GM18507 (cell line): ENCODE results near the gene ARHGAP28.

ENCODE experiments used
- DNase-seq: peaks from one replicate; pipeline ENCODE4 v3.0.0; 2011; ENCODE audit warnings: low read depth; ENCODE audit not compliant: insufficient read length; ENCODE audit errors: extremely low spot score
- FAIRE-seq: peaks from 2 replicates; lab custom pipeline; 2011; peaks lifted over from hg19 to GRCh38; lab: Jason Lieb, UNC

Gene ARHGAP28, protein sequence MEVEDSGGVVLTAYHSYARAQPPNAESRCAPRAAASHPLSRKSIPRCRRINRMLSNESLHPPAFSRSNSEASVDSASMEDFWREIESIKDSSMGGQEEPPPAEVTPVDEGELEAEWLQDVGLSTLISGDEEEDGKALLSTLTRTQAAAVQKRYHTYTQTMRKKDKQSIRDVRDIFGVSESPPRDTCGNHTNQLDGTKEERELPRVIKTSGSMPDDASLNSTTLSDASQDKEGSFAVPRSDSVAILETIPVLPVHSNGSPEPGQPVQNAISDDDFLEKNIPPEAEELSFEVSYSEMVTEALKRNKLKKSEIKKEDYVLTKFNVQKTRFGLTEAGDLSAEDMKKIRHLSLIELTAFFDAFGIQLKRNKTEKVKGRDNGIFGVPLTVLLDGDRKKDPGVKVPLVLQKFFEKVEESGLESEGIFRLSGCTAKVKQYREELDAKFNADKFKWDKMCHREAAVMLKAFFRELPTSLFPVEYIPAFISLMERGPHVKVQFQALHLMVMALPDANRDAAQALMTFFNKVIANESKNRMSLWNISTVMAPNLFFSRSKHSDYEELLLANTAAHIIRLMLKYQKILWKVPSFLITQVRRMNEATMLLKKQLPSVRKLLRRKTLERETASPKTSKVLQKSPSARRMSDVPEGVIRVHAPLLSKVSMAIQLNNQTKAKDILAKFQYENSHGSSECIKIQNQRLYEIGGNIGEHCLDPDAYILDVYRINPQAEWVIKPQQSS

DNA sequence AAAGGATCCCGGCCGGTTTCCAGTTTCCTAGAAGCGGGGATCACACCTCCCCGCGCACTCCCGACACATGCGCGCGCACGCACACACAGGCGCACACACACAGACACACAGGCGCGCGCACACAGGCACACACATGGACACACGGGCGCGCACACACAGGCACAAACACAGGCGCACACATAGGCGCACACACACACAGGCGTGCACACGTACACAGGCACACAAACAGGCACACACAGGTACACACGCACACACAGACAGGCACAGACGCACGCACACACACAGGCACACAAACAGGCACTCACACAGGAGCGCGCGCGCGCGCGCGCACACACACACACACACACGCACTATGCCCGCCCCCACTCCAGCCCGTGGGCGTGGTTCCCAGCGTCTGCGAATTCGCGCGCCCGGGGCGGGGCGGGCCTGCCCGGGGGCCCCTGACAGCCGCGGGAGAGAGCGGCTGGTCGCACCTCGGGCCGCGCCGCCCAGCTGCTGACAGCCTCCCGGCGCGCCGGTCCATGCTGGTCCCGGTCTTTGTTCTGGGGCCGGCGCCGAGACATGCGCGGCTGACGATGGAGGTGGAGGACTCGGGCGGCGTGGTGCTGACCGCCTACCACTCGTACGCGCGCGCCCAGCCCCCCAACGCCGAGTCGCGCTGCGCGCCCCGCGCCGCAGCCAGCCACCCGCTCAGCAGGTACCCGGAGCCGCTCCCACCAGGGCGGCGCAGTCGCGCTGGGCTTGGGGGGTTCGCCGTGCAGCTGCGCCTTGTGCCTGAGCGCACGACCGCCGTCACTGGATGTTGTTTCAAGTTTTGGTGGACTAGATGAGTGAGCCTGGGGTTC lies at the start of gene ARHGAP28:
TSS of gene ARHGAP28 (plus strand) at position 470 of the 845 bp plus-strand sequence. CDS start at position 576, 106 bp downstream.
- no peak for DNase-seq
- FAIRE-seq = no peak

DNA sequence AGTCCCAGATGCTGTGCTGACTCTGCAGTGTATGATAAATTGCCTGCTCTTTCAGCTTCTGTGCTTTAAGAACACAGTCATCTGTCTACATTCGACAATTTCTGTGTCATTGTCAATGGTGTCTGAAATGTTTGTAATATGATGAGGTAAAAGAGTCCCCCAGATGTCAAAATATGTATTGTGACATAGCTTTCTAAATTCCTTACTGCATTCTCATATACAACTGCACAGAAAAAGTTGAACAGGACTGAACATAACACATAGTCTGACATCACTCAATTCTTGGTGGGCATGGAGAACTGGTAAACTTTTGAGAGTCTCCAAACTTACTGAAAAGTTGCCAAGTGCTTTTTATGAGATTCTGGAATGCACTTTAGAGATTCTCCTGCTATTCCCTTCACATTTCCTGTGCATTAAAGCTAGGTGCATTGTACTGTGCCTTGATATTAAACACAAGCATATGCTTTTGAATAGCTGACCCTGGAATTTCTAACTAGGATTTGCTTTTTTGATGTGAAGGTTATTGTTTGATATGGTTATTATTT lies 48.1 kb upstream of the ARHGAP28 start:
- DNase-seq (no peak), FAIRE-seq (no peak)

DNA sequence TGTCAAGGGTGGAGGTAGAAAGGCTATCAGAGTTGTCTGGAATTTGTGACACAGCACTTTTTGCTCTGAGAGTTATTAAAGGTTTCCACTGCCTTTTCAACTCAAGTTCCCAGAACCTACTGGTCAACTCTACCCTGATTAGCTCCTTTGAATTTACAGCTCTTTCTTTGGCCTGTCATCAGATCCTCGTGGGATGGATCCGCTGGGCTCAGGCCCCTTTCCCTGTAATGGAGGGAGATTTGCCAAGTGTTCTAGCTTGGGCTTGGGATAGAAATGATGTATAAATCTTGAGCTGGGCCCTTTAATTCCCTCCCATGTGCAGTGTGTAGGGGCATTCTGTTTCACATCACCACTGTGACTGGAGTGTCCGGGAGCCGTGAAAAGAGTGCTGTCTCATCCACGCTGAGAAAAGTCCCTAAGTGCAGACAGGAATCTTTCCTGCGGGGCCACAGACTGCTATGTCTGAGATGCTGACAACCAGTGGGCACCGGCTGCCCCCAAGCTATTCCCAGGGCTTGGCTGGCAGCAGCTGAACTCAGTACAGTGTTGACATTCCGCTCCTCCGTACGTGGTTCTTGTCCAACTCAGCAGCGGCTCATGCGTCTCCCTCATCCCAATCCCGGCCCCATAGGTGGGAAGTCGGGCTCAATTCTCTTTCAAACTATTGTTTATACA lies 46.9 kb upstream of the ARHGAP28 start:
- no peak for FAIRE-seq

DNA sequence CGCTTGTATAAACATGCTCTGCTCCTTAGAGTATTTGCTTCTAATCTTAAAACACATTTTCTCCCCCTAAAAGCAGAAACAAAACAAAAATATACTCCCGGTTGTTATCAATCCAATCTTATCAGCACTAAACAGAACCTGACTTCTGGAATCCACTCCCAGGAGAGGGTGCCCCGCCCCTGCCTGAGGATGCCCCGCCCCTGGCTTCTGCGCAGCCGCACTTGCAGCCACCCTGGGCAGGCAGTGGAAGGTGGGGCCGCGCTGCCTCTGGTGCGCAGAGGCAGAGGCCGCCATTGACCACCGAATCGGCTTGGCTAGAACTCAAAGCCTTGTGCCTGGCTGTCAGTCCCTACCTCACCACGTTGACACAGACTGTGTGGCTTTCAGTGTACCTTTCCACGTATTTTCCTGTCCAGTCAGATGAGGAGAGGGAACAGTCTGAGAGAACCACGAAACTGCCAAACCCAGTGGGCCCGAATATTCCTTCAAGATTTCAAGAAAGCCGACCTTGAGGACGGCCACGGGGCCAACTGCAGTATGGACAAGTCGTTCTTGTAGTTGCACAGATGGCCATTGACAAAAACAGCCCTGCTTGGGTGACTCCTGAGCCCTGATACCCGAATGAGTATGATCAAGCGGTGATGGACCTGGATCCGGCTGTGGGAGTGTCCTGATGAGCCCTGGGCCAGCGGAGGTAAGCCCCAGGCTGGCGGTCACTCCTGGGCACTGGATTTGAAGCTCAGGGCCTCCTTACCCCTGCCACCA lies 46.2 kb upstream of the ARHGAP28 start:
- FAIRE-seq (no peak), DNase-seq (no peak)

More for the DNA sequence above, 46.9 kb upstream of the ARHGAP28 start:
- DNase-seq = no peak

DNA sequence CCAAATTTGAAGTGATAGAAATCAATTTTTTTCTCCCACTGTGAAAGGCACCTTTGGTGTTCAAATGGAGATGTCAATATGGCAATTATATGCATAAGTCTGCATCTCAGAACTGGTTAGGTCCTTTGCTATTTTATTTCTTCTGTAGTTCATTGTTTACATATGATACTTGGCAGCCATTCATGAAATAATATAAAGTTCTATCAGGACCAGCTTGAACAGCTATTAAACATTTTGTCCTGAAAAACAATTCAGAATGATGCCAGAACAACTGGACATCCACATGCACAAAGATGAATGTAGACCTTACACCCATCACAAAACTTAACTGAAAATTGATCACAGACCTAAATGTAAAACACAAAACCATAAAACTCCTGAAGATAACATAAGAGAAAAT lies 41.8 kb upstream of the ARHGAP28 start:
- DNase-seq = no peak
- FAIRE-seq = no peak

DNA sequence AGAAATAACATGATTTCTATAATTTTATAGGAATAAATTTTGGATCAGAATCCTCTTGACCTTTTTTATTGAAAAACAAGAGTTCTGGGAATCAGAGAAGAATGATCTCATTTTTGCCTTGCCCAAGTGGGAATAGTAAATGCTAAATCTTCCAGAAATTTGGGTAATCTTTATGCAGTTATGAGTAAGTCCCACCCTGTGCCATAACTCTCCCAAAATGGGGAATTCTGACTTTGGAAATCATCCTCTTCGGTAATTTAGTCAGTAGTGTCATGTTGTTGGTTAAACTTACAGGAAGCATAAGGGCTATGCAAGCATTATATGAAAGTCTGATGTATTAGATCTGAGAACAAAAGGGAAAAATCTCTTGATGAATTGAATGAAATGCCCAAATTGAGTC lies 20.6 kb upstream of the ARHGAP28 start:
- no peak for DNase-seq
- FAIRE-seq = no peak

DNA sequence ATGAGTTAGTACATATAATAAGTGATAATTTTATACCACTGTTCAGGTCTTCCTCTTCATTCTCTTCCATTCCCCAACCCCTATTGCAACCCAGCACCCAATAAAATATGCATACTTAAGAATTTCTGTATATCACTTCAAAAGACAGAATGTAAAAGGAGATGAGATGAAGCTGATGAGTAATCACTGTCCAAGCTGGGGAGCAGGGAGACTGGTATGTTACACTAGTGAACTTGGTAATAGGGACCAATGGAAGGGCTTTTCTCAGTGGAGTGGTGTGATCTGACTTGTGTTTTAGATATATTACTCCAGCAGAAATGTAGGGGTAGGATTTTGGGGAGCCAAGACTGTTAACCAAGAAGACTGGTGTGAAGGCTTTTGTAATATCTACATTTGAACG lies 18.0 kb upstream of the ARHGAP28 start:
- DNase-seq (no peak), FAIRE-seq (no peak)

DNA sequence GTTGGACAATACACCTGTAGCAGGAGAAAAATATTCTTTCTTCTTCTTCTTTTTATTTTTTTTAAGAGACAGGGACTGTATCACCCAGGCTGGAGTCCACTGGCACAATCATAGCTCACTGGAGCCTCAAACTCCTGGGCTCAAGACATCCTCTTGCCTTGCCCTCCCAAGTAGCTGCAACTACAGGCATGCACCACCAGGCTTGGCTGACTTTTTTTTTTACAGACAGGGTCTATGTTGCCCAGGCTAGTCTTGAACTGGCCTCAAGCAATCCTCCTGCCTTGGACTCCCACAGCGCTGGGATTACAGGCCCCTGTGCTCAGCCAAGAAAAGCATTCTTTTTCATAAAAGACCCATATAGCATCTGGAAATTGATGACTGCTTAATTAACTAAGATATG lies 17.1 kb upstream of the ARHGAP28 start:
- FAIRE-seq = no peak
- no peak for DNase-seq

DNA sequence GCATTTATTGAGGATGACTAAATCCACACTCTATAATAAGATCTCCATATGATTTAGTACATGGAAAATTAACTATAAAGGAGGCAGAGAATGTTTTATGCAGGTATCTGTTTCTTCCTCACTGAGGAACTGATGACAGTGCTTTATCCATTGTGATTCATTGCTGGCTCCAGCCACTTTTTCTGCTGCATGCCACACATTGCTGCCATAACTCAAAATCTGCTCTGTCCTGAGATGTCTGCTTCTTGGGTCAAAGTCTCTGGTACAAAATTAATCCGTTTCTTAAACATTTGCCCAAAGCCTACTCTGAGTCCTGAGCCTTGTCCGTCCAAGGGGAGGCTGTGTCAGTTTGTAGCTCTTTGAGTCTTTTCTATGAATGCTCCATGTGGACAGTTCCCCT lies 15.5 kb upstream of the ARHGAP28 start:
- FAIRE-seq = no peak

DNA sequence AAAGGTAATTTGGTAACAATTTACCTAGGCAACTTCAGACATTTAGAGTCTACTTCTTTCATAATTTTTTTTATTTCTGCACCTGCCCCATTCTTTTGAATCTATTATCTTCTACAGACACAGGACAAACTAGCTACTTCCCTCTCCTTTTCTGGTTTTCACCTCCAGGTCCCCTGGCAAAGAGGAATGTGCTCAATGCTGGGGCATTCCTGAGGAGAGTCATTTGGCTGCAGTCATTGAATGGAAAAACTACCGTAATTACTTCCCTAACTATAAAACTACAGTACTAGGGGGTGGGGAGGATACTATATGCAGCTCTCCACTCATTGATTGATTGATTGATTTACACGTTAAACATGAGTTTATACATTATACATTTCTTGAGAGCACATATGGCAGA lies 11.2 kb upstream of the ARHGAP28 start:
- DNase-seq = no peak
- FAIRE-seq = no peak

More for the DNA sequence above, 15.5 kb upstream of the ARHGAP28 start:
- DNase-seq = no peak

DNA sequence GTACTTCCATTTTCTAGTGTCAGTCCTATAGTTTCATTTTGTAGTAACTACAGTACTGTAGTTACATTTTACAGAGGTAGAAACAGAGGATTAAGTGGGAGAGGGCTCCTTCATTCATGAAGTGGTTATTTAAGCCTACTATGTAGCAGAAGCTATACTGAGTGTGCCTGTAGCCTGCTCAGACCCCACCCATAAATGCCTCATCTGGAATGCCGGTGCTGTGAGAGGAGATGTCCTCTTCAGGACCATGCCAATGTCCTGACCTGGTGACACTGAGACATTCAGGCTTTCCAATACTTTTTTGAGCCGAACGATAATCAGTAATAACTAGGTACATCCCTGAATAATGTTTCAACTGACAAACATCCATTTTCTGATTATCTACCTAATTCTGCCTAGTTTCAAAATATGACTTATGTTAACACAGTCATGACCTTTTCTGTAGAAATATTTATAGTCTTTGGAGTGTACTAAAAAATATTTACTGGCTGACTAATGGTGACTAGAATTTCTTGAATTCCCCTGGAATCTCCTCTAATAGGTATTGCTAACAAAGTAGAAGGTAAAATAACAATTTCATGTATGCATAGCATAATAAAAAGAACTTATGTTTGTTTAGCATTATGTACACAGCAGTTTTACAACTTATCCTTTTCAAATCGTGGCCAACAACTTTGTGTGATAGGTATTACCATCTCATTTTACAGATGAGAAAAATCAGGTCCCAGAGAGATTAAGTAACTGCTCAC lies 10.2 kb upstream of the ARHGAP28 start:
- no peak for DNase-seq
- no peak for FAIRE-seq

DNA sequence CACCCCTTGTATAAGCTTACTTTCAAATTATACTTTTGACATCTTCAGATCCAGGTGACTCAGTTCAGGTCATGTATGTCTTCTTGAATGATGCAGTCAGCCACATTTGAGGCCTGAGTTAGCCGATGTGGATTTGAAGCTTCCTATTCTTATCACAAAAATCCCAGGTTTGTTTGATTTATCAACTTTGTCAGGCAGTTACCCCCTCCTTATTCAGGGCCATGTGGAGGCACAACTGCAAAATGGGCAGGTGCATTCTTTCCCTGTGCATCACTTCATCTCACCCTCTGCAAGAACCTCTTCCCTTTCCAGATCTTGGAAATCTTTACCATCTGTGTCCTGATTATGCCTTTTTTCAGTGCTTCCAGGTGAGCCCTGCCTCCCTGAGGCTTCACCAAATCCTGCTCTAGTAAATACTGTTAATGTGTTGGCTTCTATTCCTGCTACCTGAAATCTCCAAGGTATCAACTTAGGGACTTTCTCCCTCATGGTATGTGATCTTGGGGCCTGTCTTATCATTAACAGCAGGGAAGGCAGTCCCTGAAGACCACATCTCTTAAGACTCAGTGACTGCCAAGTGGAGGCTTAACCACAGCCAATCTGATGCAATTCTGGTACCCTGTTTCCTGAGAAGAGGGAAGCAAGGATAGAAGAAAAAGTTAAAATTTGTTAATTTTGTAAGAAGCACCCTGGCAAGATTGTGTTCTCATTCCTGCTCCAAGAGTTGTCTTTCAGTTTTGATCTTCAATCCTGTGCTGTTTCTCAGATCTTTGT lies 9.4 kb upstream of the ARHGAP28 start:
- DNase-seq (no peak), FAIRE-seq (no peak)

DNA sequence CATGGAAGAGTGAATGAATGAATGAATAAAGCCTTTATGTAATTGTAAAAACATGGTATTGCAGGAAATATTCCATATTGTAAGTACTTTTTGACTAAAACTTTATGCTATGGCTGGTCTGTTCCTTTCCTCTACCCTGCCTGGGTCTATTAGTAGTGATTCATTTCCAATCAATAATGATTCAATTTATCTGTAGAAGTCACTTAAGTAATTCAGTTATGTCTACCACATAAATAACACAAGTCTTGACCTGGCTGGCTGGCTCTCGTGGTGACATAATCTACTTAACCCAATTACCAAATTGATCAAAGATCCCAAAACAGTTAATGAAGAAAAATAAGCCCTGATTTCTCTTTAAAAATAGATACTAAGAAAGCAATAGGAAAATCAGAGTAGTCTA lies 7.8 kb upstream of the ARHGAP28 start:
- DNase-seq = no peak
- FAIRE-seq = no peak

DNA sequence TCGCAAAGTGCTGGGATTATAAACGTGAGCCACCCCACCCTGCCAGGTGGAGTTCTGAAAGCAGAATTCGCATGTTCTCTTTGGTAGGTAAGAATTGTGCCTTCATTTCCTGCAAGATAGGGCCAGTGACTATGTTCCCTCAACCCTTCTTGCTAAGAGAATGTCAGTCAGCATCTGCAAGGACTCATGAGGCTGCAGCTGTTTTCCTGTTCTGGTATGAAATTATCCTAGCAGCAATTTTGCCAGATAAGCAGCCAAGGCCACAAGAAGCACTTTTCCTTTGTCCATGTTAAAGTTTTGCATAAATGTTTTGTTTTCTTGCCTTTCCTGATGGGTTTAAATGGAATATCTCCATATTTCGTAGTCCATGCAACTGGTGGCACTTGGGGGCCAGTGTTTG lies 6.8 kb upstream of the ARHGAP28 start:
- DNase-seq (no peak), FAIRE-seq (no peak)

DNA sequence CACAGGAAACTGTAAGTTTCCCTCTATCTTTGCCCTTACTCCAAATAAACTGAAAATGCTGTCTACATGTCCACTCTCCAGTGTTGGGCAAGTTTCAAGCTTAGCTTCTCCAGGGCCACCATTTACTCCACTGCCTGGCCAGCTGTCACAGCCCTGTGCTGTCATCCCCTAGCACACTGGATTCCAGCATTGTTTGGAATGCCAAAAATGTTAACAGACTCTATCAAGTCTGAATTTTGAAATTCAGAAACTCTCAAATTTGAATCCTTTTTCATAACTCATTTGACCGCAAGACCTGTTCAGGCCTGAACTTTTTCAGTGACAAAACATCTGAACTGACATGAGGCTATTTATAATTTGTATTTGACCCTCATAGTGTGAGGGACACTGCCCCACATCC lies 5.2 kb upstream of the ARHGAP28 start:
- FAIRE-seq (no peak), DNase-seq (no peak)

DNA sequence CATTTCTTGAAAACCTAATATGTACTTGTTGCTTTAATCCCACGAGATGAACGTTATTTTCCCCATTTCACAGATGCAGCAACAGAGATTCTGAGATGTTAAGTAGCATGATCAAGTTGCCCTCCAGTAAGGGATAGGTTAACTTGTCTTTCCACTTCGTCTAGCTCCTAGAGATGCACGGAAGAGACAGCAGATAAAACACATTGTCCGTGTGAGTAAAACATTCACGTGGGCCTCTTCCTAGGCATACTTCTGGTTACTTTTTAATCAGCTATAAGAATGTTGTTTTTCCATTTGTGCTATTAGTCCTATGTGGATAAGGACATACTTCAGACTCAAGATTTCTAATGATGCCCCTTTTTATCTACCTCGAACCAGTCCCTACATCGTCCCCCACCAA lies 1.2 kb upstream of the ARHGAP28 start:
- FAIRE-seq = no peak
- DNase-seq = no peak

DNA sequence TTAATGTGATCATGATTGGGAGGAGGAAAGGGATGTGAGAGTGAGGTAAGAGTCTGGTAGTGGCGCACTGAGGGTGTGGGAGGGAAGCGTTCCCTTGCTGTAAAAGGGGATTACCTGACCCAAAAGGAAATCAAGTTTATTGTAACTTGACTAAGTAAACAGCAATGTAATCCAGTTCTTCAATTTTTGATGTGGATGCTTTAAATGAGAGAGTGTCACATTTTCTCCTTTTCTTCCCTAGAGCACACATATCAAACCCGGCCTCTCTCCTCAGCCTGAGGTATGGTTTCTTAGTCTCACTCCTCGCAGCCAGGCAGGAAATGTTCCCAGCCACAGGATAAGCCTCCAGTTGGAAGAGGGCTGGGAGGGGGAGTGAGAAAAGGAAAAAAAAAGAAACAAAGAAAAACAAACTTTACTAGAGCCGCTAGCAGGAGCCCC lies 688 bp upstream of the ARHGAP28 start:
- no peak for DNase-seq
- FAIRE-seq = no peak
